NB4 (cell line): ENCODE results near the gene SCO2.

Source experiments
- DNase-seq: peaks from one replicate; pipeline ENCODE4 v3.0.0; 2010; ENCODE audit warnings: low read depth
- H3K4me3 ChIP-seq: one replicate; pipeline ENCODE4 v1.5.1; 2011; ENCODE audit warnings: mild to moderate bottlenecking, low read depth, low read length, moderate library complexity
- MAX ChIP-seq: IDR thresholded peaks from 2 replicates; pipeline ENCODE4 v1.6.1; 2011; ENCODE audit warnings: low read depth, low read length
- MYC ChIP-seq: IDR thresholded peaks from 2 replicates; pipeline ENCODE4 v1.6.1; 2011; ENCODE audit warnings: low read depth, low read length
- POLR2A ChIP-seq: IDR thresholded peaks from 2 replicates; pipeline ENCODE4 v1.6.1; 2011; ENCODE audit warnings: mild to moderate bottlenecking; ENCODE audit not compliant: insufficient read length; ENCODE audit errors: extremely low read depth
- TF ChIP-seq, protein P1 (sequence below): IDR thresholded peaks from one replicate; pipeline ENCODE4 v1.5.1; 2012; ENCODE audit warnings: low read depth, low read length

The SCO2 gene

DNA sequence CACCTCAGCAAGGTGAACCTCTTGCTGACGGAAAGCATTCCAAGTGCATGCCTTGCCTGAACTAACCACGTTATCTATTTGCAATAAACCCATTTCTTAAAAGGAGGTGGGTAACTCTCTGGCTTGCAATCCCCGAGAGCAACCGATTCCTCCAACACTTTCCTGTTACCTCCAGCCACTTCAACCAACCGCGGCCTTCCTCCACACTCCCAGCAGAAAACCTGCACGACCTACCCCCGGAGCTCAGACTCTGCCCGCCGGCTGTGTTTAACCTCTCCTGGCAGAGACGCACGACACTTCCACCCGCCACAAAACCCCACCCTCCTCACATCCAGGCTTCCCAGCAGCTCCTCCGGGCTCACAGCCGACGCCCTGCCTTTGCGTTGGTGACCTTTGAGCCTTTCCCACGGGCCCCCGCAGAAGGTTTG is 708 bp downstream of the SCO2 start:
- DNase-seq, result peak; percentile 58
- H3K4me3 ChIP-seq, result peak overlapping the region; percentile 74
- TF ChIP-seq MYC (no peak), MAX (no peak), POLR2A (no peak)
- TF ChIP-seq, protein P1, sequence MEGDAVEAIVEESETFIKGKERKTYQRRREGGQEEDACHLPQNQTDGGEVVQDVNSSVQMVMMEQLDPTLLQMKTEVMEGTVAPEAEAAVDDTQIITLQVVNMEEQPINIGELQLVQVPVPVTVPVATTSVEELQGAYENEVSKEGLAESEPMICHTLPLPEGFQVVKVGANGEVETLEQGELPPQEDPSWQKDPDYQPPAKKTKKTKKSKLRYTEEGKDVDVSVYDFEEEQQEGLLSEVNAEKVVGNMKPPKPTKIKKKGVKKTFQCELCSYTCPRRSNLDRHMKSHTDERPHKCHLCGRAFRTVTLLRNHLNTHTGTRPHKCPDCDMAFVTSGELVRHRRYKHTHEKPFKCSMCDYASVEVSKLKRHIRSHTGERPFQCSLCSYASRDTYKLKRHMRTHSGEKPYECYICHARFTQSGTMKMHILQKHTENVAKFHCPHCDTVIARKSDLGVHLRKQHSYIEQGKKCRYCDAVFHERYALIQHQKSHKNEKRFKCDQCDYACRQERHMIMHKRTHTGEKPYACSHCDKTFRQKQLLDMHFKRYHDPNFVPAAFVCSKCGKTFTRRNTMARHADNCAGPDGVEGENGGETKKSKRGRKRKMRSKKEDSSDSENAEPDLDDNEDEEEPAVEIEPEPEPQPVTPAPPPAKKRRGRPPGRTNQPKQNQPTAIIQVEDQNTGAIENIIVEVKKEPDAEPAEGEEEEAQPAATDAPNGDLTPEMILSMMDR, result no peak

DNA sequence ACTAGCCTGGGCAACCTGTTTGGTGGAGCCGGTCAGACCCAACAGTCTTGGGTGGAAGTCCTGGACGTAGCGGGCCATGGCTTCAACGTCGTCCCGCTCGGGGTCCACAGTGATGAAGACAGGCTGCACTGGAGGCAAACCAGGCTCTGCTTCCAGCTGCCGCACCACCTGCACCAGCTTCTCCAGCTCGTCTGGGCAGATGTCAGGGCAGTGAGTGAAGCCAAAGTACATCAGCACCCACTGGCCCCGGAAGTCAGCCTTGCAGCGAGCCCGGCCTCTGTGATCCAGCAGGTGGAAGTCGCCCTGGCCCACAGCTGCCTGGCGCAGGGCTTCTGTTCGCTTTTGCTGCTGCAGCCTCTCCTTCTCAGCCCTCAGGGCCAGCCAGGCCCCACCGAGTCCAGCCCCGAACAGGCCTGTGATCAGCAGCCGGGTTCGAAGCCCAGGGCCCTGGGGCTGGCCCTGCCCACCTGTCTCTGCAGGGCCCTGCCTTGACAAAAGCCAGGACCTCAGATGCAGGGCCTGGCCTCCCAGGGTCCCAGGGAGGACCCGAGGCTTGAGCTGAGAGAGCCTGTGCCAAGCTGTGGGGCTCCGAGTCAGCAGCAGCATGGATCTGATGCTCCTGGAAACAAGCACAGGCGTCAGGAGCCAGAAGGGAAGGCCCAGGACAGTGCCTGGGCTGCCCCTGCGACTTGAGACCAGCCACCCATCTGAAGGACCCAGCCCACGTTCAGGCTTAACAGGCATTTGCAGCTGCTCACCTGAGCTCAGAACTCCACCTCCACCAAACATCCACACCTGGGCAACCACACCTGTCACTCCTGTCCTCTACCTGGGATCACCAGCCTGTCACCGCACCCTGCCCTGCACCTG is 1.4 kb downstream of the SCO2 start:
- peak overlapping the region; percentile 74 for H3K4me3 ChIP-seq
- no peak for DNase-seq
- TF ChIP-seq, protein P1, result no peak
- TF ChIP-seq POLR2A (no peak), MAX (no peak), MYC (no peak)

DNA sequence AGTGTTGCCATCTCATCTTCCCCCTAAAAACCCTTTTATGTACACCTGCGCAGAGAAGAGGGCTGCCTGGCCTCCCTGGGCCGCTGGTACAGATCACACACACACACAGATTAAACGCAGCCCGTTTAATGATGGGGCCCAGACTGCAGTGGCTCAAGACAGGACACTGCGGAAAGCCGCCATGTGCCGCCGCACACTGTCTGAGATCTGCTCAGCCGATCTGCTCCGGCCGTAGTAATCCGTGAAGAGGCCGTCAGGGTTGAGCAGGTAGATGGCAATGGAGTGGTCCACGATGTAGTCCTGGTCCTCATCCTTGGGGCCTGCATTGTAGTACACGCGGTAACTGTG is 2.0 kb downstream of the SCO2 start:
- no peak overlapping the region for H3K4me3 ChIP-seq
- no peak for DNase-seq
- TF ChIP-seq MYC (no peak), MAX (no peak), POLR2A (no peak)

- TF ChIP-seq POLR2A, result no peak
- TF ChIP-seq, protein P1, result no peak
- no peak for TF ChIP-seq MYC
- TF ChIP-seq MAX, result no peak
- H3K4me3 ChIP-seq, result no peak overlapping the region
- DNase-seq, result no peak
Observed at GRCh38 chr22:50522806-50523438, 2.5 kb downstream of the SCO2 start.

DNA sequence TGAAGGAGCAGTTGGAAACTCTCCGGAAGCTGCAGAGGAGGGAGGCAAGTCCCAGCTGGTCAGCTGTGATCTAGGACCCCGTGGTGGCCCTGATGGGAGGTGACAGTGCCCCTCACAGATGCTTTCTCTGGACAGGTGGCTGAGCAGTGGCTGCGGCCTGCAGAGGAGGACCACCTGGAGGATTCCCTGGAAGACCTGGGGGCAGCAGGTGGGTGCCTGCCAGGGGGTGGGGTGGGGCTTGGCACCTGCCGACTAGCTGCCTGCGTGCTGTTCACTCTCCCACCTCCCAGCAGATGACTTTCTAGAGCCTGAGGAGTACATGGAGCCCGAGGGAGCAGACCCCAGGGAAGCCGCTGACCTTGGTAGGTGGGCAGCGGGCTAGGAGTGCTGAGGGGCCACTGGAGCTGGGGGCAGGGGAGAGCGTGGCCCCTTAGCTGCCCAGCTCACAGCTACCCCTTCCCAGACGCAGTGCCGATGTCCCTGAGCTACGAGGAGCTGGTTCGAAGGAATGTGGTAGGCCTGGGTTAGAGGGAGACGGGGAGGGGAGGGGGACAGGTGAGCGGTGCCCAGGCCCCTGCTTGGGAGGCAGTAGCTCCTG is 3.1 kb downstream of the SCO2 start:
- TF ChIP-seq, protein P1, result no peak
- TF ChIP-seq POLR2A, result no peak
- TF ChIP-seq MAX, result no peak
- no peak for TF ChIP-seq MYC
- no peak for DNase-seq
- H3K4me3 ChIP-seq, result no peak overlapping the region
